Measurements from ENCODE around the gene BIRC3. TPM values are rescaled to one million over a fixed set of nuclear protein-coding genes. Genes with fewer than 3 reads are reported as not detected.

BIRC3 gene
- total RNA-seq (2012; rRNA removed), result 5.0 and 6.4 TPM in 2 replicates
- polyA plus RNA-seq (2012; rRNA removed), result 1.3 and 2.2 TPM in 2 replicates
- polyA plus RNA-seq (2012; cell fraction: cytosol; rRNA removed), result 0.25 and 0.29 TPM in 2 replicates
- 0.07 and 0.97 TPM in 2 replicates for polyA plus RNA-seq (2012; cell fraction: nucleus; rRNA removed; ENCODE audit: low replicate concordance)
- percentile 34 among the genes with signal in this experiment for Bru-seq, nascent RNA
- percentile 30 among the genes with signal in this experiment for BruChase-seq, experiment 1, labeled RNA remaining after a 6-hour chase
- percentile 41 among the genes with signal in this experiment for BruChase-seq, experiment 2, labeled RNA remaining after a 2-hour chase
- long read RNA-seq, partial matches to known transcripts, result 0 of 2 reads
- long read RNA-seq, other reads (novel, unspliced or antisense), result 2 of 2 reads

GRCh38 chr11:102317099-102317767 lies at the start of gene BIRC3:
BIRC3 (plus strand) TSS chr11:102317484; CDS start chr11:102324510, 7,026 bp downstream.
- intact Hi-C loops (cut with micrococcal nuclease), result no loop called here
- H3K4me1 ChIP-seq (ENCODE audit: control insufficient read depth, insufficient read depth, low read length), result peaks cover 5% of the 10 kb centered on the region
- peak within 1 kb of the TSS; percentile 85 for H2AFZ ChIP-seq (replicated peaks; ENCODE audit: low read length, poor library complexity)
- H2AK9ac ChIP-seq (replicated peaks; ENCODE audit: low read depth, low read length, poor library complexity), result peak within 1 kb of the TSS; percentile 60
- CTCF ChIA-PET, result interaction anchor here (1.5 to 1.6 kb wide), 2 partner anchors 10 to 29 kb away, joined by 3 to 4 read pairs; no protein-coding TSS in a partner anchor
- POLR2A ChIA-PET (ENCODE audit: unreplicated experiment), result no interaction called here
- H3K4me2 ChIP-seq (ENCODE audit: low read depth, low read length), result peak within 1 kb of the TSS; percentile 70
- in situ Hi-C loops (cut with MboI; ENCODE audit: low sequenced_read_pairs), result no loop called here
- 4% methylated on average over 10 of the region's 34 CpGs; no CpG with 5 or more reads in 1 of the 2 experiments for WGBS, 2 experiments (ENCODE audit: extremely low coverage in 2 of 2, insufficient read length in 1 of 2)
- peak within 1 kb of the TSS; percentile 47 for H4K91ac ChIP-seq (ENCODE audit: insufficient read depth, low read depth, low read length)
- no TSS peak for BruUV-seq (replicated peaks)
- H2BK20ac ChIP-seq (ENCODE audit: low read depth, low read length), result peak within 1 kb of the TSS; percentile 55; the same call in 1 of the 2 replicates
- H3K9me1 ChIP-seq (ENCODE audit: insufficient read depth, low read length), result peaks cover 7% of the 10 kb centered on the region; the same call in 1 of the 2 replicates
- peak within 1 kb of the TSS; percentile 49 for H2BK120ac ChIP-seq (ENCODE audit: low read depth, low read length)
- peak within 1 kb of the TSS; percentile 69 for H3K14ac ChIP-seq (replicated peaks; ENCODE audit: low read depth, low read length)
- ATAC-seq (ENCODE audit: low read depth) (peak; percentile 96), DNase-seq (peak; percentile 98)
- H3K79me1 ChIP-seq (ENCODE audit: low read depth in 1 of 2, low read length in 2 of 2), result peaks cover 0 to 16% of the 10 kb centered on the region in 2 experiments; a peak in 2 of 4 replicates
- H3K23ac ChIP-seq (ENCODE audit: low read depth, low read length), result peak within 1 kb of the TSS; percentile 77
- peak within 1 kb of the TSS; percentile 40 for H2BK5ac ChIP-seq (ENCODE audit: low read depth, low read length, poor library complexity, severe bottlenecking)
- H3K56ac ChIP-seq (ENCODE audit: extremely low read depth, insufficient read depth, low read length), result no peak within 1 kb of the TSS
- H3K9ac ChIP-seq (ENCODE audit: low read depth, low read length), result peak within 1 kb of the TSS; percentile 3; the same call in 1 of the 2 replicates
- peak within 1 kb of the TSS; percentile 50; the same call in 2 of the 3 replicates for H2BK15ac ChIP-seq (ENCODE audit: low read depth, low read length)
- H3K36me3 ChIP-seq (ENCODE audit: control insufficient read depth, insufficient read depth, low read length), result no peaks in the 10 kb centered on the region
- H3K27ac ChIP-seq (ENCODE audit: insufficient read depth, low read length), result peak within 1 kb of the TSS; percentile 15; the same call in 1 of the 2 replicates
- peak within 1 kb of the TSS; percentile 72; the same call in 1 of the 2 replicates for H3K4ac ChIP-seq (ENCODE audit: low read depth, low read length)
- no peaks in the 10 kb centered on the region for H3K9me3 ChIP-seq (ENCODE audit: control insufficient read depth, insufficient read depth, low read length)
- H4K8ac ChIP-seq (ENCODE audit: low read depth in 2 of 2, low read length in 2 of 2), result peak within 1 kb of the TSS in 1 of 2 experiments; percentile 20; a peak in 2 of 4 replicates
- peak within 1 kb of the TSS; percentile 79; the same call in 1 of the 2 replicates for H3K18ac ChIP-seq (ENCODE audit: low read depth, low read length)
- H4K20me1 ChIP-seq (ENCODE audit: insufficient read depth, low read length), result no peaks in the 10 kb centered on the region
- H2AK5ac ChIP-seq (ENCODE audit: low read depth, low read length), result peak within 1 kb of the TSS; percentile 54; the same call in 1 of the 2 replicates
- no peaks in the 10 kb centered on the region for H3K27me3 ChIP-seq (ENCODE audit: control insufficient read depth, insufficient read depth, low read length)
- H4K5ac ChIP-seq (ENCODE audit: low read depth, low read length), result peak within 1 kb of the TSS; percentile 3; the same call in 1 of the 2 replicates
- H3K4me3 ChIP-seq (ENCODE audit: insufficient read depth, low read depth, low read length), result peak within 1 kb of the TSS; percentile 59
- dilution Hi-C loops (cut with HindIII; ENCODE audit: low sequenced_read_pairs, unreplicated experiment), result no loop called here
- TF ChIP-seq NFE2L2 (IDR thresholded peaks at IDR 0.05; ENCODE audit: low read depth, low read length), result 0 out of 2 replicates have a peak, but pooled peaks have one; percentile 1
- TF ChIP-seq POLR2A (IDR thresholded peaks at IDR 0.05; ENCODE audit: low read depth, low read length), result no peak; the same call in 1 of the 2 replicates
- TF ChIP-seq FOS (IDR thresholded peaks at IDR 0.05; ENCODE audit: low read depth, low read length), result 0 out of 2 replicates have a peak, but pooled peaks have one; percentile 15
- no peak for TF ChIP-seq CHD1 (IDR thresholded peaks at IDR 0.05; ENCODE audit: low read depth, low read length)
- peak; percentile 86 for TF ChIP-seq BHLHE40 (IDR thresholded peaks at IDR 0.05; ENCODE audit: low read depth, low read length)
- peak; percentile 49 for TF ChIP-seq RCOR1 (IDR thresholded peaks at IDR 0.05; ENCODE audit: insufficient replicate concordance, low read length)
- TF ChIP-seq, protein P1, sequence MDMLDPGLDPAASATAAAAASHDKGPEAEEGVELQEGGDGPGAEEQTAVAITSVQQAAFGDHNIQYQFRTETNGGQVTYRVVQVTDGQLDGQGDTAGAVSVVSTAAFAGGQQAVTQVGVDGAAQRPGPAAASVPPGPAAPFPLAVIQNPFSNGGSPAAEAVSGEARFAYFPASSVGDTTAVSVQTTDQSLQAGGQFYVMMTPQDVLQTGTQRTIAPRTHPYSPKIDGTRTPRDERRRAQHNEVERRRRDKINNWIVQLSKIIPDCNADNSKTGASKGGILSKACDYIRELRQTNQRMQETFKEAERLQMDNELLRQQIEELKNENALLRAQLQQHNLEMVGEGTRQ (IDR thresholded peaks at IDR 0.05; ENCODE audit: low read depth, low read length), result 0 out of 2 replicates have a peak, but pooled peaks have one; percentile 0
- TF ChIP-seq RAD21 (IDR thresholded peaks at IDR 0.05; ENCODE audit: low read length), result 0 out of 2 replicates have a peak, but pooled peaks have one; percentile 21
- TF ChIP-seq, protein P2, sequence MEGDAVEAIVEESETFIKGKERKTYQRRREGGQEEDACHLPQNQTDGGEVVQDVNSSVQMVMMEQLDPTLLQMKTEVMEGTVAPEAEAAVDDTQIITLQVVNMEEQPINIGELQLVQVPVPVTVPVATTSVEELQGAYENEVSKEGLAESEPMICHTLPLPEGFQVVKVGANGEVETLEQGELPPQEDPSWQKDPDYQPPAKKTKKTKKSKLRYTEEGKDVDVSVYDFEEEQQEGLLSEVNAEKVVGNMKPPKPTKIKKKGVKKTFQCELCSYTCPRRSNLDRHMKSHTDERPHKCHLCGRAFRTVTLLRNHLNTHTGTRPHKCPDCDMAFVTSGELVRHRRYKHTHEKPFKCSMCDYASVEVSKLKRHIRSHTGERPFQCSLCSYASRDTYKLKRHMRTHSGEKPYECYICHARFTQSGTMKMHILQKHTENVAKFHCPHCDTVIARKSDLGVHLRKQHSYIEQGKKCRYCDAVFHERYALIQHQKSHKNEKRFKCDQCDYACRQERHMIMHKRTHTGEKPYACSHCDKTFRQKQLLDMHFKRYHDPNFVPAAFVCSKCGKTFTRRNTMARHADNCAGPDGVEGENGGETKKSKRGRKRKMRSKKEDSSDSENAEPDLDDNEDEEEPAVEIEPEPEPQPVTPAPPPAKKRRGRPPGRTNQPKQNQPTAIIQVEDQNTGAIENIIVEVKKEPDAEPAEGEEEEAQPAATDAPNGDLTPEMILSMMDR (conservative IDR thresholded peaks at IDR 0.05; ENCODE audit: low read depth, low read length), result peak; percentile 36
- TF ChIP-seq MAZ (IDR thresholded peaks at IDR 0.05; ENCODE audit: borderline replicate concordance, low read depth, low read length), result no peak; the same call in 1 of the 2 replicates
- no peak for TF ChIP-seq ELK1 (IDR thresholded peaks at IDR 0.05; ENCODE audit: borderline replicate concordance, low read depth, low read length)

All from IMR-90 (cell line).